ENCODE results near the gene C11orf71. TPM values are rescaled to one million over a fixed set of nuclear protein-coding genes. Genes with fewer than 3 reads are reported as not detected.

Gene C11orf71
- total RNA-seq, 1 experiment from 2014 or later: 4.3 TPM

DNA sequence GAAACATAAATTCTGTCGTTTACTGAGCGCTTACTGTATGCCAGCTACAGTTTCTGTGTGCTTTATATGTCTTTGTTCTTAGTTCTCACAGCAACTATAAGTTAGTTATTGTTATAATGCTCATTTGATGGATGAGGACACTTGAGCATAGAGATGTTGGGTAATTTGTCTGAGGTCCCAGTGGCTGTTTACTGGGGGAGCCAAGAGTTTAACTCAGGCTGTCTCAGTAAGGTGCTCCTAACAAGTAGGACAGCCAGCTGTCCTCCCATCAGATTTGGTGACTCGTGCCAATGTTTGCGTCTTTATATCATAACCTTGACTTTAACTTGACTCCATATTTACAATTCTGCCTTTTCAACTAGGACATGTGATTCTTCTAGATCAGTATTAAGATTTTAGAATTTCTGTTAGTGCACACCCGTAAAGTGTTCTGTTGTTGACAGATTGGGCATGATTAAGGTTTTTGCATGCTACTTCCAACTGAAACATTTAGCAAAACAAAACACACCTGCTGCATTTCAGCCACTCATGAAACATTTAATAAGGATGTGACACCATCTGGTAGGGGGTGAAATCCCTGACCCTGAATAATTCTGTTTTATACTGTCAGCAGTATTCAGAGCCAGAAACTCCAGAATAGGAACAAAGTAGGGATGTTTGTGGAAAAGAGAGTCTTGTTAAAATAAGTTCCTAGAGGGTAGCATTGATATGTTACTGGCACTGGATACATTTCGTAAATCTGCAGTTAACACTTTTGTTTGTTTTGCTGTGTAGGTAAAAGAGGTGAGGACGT is 40.9 kb upstream of the C11orf71 start:
- Histone ChIP-seq H2AFZ (ENCODE audit: low read depth, low read length, poor library complexity, severe bottlenecking) (no peak overlapping the region), H3K4me1 (ENCODE audit: control insufficient read depth in 1 of 2, insufficient read depth in 2 of 2, low read length in 2 of 2) (peaks cover 5 to 19% of the 10 kb centered on the region in 2 experiments; a peak in 3 of 4 replicates), H3K4me2 (ENCODE audit: low read length) (peak overlapping the region; percentile 88; the same call in 1 of the 2 replicates), H3K27ac (ENCODE audit: low read depth, low read length) (no peak overlapping the region), H3K79me2 (ENCODE audit: insufficient read depth, low read length) (peaks cover 68% of the 10 kb centered on the region), H3K9ac (ENCODE audit: low read length) (no peak overlapping the region), H3K9me3 (ENCODE audit: control insufficient read depth in 1 of 2, insufficient read depth in 1 of 2, low read depth in 1 of 2, low read length in 2 of 2) (no peaks in the 10 kb centered on the region), H3K4me3 (replicated peaks in 1 of 2; ENCODE audit: low read depth in 1 of 2, low read length in 2 of 2) (no peak overlapping the region; a peak in 1 of 4 replicates), H4K20me1 (ENCODE audit: insufficient read depth) (no peaks in the 10 kb centered on the region), H3K36me3 (ENCODE audit: control insufficient read depth in 1 of 2, insufficient read depth in 2 of 2, low read length in 2 of 2) (peaks cover 5 to 14% of the 10 kb centered on the region in 2 experiments; a peak in 2 of 4 replicates), H3K9me2 (ENCODE audit: insufficient read depth) (no peaks in the 10 kb centered on the region), H3K27me3 (ENCODE audit: insufficient read depth, low read length) (no peaks in the 10 kb centered on the region)
- DNase-seq (ENCODE audit: low read depth, low spot score) (no peak), ATAC-seq (no peak)
- RAD21 ChIA-PET (ENCODE audit: low non-redundant PET in 1 of 2, low total read pairs in 2 of 2, uncharacterized antibody in 2 of 2, unreplicated experiment in 2 of 2): no interaction called here
- TF ChIP-seq CBX3 (IDR thresholded peaks at IDR 0.05; ENCODE audit: low read depth) (no peak), ZFX (IDR thresholded peaks at IDR 0.05) (no peak), POLR2A (IDR thresholded peaks at IDR 0.05; ENCODE audit: borderline replicate concordance, extremely low read depth, insufficient read depth, insufficient read length) (no peak), SP1 (IDR thresholded peaks at IDR 0.05; ENCODE audit: low read depth) (no peak), CEBPB (IDR thresholded peaks at IDR 0.05; ENCODE audit: low read depth) (no peak), EGR1 (IDR thresholded peaks at IDR 0.05; ENCODE audit: low read depth) (no peak), SRF (IDR thresholded peaks at IDR 0.05; ENCODE audit: low read depth) (no peak), SIN3A (IDR thresholded peaks at IDR 0.05; ENCODE audit: low read depth) (no peak), EZH2phosphoT487 (IDR thresholded peaks at IDR 0.05; ENCODE audit: borderline replicate concordance) (no peak), TCF7L2 (IDR thresholded peaks at IDR 0.05; ENCODE audit: borderline replicate concordance, extremely low read depth, insufficient read depth, insufficient read length) (no peak)
- TF ChIP-seq, protein P1, sequence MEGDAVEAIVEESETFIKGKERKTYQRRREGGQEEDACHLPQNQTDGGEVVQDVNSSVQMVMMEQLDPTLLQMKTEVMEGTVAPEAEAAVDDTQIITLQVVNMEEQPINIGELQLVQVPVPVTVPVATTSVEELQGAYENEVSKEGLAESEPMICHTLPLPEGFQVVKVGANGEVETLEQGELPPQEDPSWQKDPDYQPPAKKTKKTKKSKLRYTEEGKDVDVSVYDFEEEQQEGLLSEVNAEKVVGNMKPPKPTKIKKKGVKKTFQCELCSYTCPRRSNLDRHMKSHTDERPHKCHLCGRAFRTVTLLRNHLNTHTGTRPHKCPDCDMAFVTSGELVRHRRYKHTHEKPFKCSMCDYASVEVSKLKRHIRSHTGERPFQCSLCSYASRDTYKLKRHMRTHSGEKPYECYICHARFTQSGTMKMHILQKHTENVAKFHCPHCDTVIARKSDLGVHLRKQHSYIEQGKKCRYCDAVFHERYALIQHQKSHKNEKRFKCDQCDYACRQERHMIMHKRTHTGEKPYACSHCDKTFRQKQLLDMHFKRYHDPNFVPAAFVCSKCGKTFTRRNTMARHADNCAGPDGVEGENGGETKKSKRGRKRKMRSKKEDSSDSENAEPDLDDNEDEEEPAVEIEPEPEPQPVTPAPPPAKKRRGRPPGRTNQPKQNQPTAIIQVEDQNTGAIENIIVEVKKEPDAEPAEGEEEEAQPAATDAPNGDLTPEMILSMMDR (IDR thresholded peaks at IDR 0.05 in 2 of 3, conservative IDR thresholded peaks at IDR 0.05 in 1 of 3; ENCODE audit: borderline replicate concordance in 1 of 3, insufficient read depth in 1 of 3, low read depth in 2 of 3, low read length in 2 of 3): no peak
- TF ChIP-seq, protein P2, sequence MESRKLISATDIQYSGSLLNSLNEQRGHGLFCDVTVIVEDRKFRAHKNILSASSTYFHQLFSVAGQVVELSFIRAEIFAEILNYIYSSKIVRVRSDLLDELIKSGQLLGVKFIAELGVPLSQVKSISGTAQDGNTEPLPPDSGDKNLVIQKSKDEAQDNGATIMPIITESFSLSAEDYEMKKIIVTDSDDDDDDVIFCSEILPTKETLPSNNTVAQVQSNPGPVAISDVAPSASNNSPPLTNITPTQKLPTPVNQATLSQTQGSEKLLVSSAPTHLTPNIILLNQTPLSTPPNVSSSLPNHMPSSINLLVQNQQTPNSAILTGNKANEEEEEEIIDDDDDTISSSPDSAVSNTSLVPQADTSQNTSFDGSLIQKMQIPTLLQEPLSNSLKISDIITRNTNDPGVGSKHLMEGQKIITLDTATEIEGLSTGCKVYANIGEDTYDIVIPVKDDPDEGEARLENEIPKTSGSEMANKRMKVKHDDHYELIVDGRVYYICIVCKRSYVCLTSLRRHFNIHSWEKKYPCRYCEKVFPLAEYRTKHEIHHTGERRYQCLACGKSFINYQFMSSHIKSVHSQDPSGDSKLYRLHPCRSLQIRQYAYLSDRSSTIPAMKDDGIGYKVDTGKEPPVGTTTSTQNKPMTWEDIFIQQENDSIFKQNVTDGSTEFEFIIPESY (IDR thresholded peaks at IDR 0.05; ENCODE audit: extremely low read depth, insufficient replicate concordance, low read length): no peak
- POLR2A ChIA-PET: no interaction called here
- intact Hi-C loops (cut with micrococcal nuclease): no loop called here
- CTCF ChIA-PET: no interaction called here
- BruUV-seq (replicated peaks): no TSS peak

Data from HCT116 (cell line).